Keratinocyte (primary cell): Measurements from ENCODE around the gene CCDC182. TPM values are rescaled to one million over a fixed set of nuclear protein-coding genes. Genes with fewer than 3 reads are reported as not detected.

ENCODE experiments used
- DNase-seq: peaks from one replicate; pipeline ENCODE4 v3.0.0-alpha.2; 2011; ENCODE audit warnings: low read depth, missing footprints, low spot score
- FAIRE-seq: peaks from 2 replicates; lab custom pipeline; 2011; peaks lifted over from hg19 to GRCh38; lab: Jason Lieb, UNC
- H2AFZ ChIP-seq: 2 replicates; pipeline ENCODE4 v1.6.0; 2012; ENCODE audit warnings: low read length, control low read depth, inconsistent platforms; ENCODE audit not compliant: control insufficient read depth
- H3K27ac ChIP-seq: 2 replicates; pipeline ENCODE4 v1.5.1; 2011; ENCODE audit warnings: low read length; ENCODE audit not compliant: control insufficient read depth, insufficient read depth
- H3K27me3 ChIP-seq: 3 replicates; pipeline ENCODE4 v1.6.0; 2011; ENCODE audit warnings: low read length; ENCODE audit not compliant: control insufficient read depth, insufficient read depth; ENCODE audit errors: extremely low read depth
- H3K36me3 ChIP-seq, 2 experiments: 2 replicates in 1 of 2; 3 replicates in 1 of 2; pipeline ENCODE4 v1.5.1; 2011; ENCODE audit warnings: low read length in 2 of 2, mild to moderate bottlenecking in 1 of 2; ENCODE audit not compliant: control insufficient read depth in 2 of 2, insufficient read depth in 2 of 2; ENCODE audit errors: extremely low read depth in 1 of 2
- H3K4me1 ChIP-seq: 3 replicates; pipeline ENCODE4 v1.5.1; 2011; ENCODE audit warnings: low read length; ENCODE audit not compliant: control insufficient read depth, insufficient read depth; ENCODE audit errors: extremely low read depth
- H3K4me2 ChIP-seq: 3 replicates; pipeline ENCODE4 v1.6.0; 2011; ENCODE audit warnings: low read depth, low read length; ENCODE audit not compliant: control insufficient read depth, insufficient read depth; ENCODE audit errors: extremely low read depth
- H3K4me3 ChIP-seq, 3 experiments: fragments of 200-600 bp in 1 of 3; sonication (generic) in 1 of 3; 2 replicates in 2 of 3; 3 replicates in 1 of 3; pipeline ENCODE4 v1.5.1; 2011 to 2016; ENCODE audit warnings: low read length in 3 of 3, mild to moderate bottlenecking in 3 of 3, control low read depth in 2 of 3, inconsistent platforms in 1 of 3, low read depth in 1 of 3, mixed read lengths in 1 of 3, mixed run types in 1 of 3, moderate library complexity in 1 of 3; ENCODE audit not compliant: control insufficient read depth in 2 of 3, insufficient read depth in 2 of 3; ENCODE audit errors: extremely low read depth in 1 of 3
- H3K79me2 ChIP-seq: 2 replicates; pipeline ENCODE4 v1.6.0; 2012; ENCODE audit warnings: low read length; ENCODE audit not compliant: control insufficient read depth, insufficient read depth
- H3K9ac ChIP-seq: 3 replicates; pipeline ENCODE4 v1.6.0; 2011; ENCODE audit warnings: low read length; ENCODE audit not compliant: control insufficient read depth, insufficient read depth; ENCODE audit errors: extremely low read depth
- H3K9me1 ChIP-seq: 3 replicates; pipeline ENCODE4 v1.6.0; 2011; ENCODE audit warnings: low read length; ENCODE audit not compliant: control insufficient read depth, insufficient read depth; ENCODE audit errors: extremely low read depth
- H3K9me3 ChIP-seq: 2 replicates; pipeline ENCODE4 v1.5.1; 2012; ENCODE audit warnings: low read depth, low read length; ENCODE audit not compliant: control insufficient read depth
- H4K20me1 ChIP-seq: 3 replicates; pipeline ENCODE4 v1.6.0; 2011; ENCODE audit warnings: low read length; ENCODE audit not compliant: control insufficient read depth, insufficient read depth; ENCODE audit errors: extremely low read depth
- EZH2 ChIP-seq: IDR thresholded peaks from one replicate; pipeline ENCODE4 v1.6.1; 2012; ENCODE audit warnings: inconsistent platforms, mild to moderate bottlenecking, low read length, moderate library complexity
- dilution Hi-C: fragments of 300-500 bp; cut with MboI; formaldehyde crosslinking; loops from one replicate; pipeline ENCODE4 v1.7.0; 2020; ENCODE audit warnings: low sequenced_read_pairs; ENCODE audit not compliant: extremely low pct_ligation_motif_present
- polyA plus RNA-seq, 5 experiments: library from polyadenylated mRNA; depleted of rRNA in 3 of 5; stranded (reverse) in 3 of 5; stranded (forward) in 1 of 5; unstranded in 1 of 5; fragments of >200 nt; gene quantifications; 1 replicate in 1 of 5; 2 replicates in 3 of 5; 3 replicates in 1 of 5; pipeline versions ENCODE4 v1.2.1 to v1.2.3, GENCODE V29; 2011 to 2012; ENCODE audit warnings: missing spikeins in 2 of 5, low read depth in 1 of 5, low replicate concordance in 1 of 5
- TF ChIP-seq, protein P1 (sequence below), 3 experiments: IDR thresholded peaks in 1 of 3; conservative IDR thresholded peaks in 1 of 3; optimal IDR thresholded peaks in 1 of 3; 2 replicates in 2 of 3; 3 replicates in 1 of 3; pipeline versions ENCODE3 to v1.5.1; 2011; ENCODE audit warnings: low read length in 3 of 3, mild to moderate bottlenecking in 3 of 3, moderate library complexity in 2 of 3, control low read depth in 1 of 3, inconsistent platforms in 1 of 3; ENCODE audit not compliant: insufficient read depth in 2 of 3; ENCODE audit errors: extremely low read depth in 1 of 3

The CCDC182 gene
- polyA plus RNA-seq, 1 donor (not counting 4 experiments of a cell fraction or from before 2014, with no cell fraction given), result not detected

DNA sequence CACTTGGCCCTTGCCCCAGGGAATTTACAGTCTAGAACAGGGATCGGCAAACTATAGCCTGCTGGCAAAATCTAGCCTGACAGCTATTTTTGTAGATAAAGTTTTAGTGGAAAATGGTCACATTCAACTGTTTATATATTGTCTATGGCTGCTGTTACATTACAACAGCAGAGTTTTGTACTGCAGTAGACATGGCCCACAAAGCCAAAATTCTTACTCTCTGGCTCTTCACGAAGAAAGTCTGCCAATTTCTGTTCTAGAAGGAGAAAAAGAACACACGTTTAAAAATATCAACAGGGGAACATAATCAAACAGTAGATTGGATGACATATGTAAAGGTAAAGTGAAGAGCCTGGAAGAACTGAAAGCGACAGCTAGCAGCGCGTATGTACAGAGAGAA lies 33.2 kb upstream of the CCDC182 start:
- no peaks in the 10 kb centered on the region for H3K79me2 ChIP-seq
- H2AFZ ChIP-seq, result no peak overlapping the region
- H3K4me3 ChIP-seq, result no peak overlapping the region
- H3K4me1 ChIP-seq, result peaks cover 2% of the 10 kb centered on the region
- H3K36me3 ChIP-seq, result no peaks in the 10 kb centered on the region
- dilution Hi-C loops, result no loop called here
- H3K4me2 ChIP-seq, result no peak overlapping the region
- FAIRE-seq (no peak), DNase-seq (no peak)
- no peaks in the 10 kb centered on the region for H4K20me1 ChIP-seq
- H3K27ac ChIP-seq, result no peak overlapping the region
- peaks cover 23% of the 10 kb centered on the region for H3K27me3 ChIP-seq
- H3K9ac ChIP-seq, result no peak overlapping the region
- H3K9me3 ChIP-seq, result no peaks in the 10 kb centered on the region
- H3K9me1 ChIP-seq, result no peaks in the 10 kb centered on the region
- TF ChIP-seq EZH2, result no peak
- TF ChIP-seq, protein P1, sequence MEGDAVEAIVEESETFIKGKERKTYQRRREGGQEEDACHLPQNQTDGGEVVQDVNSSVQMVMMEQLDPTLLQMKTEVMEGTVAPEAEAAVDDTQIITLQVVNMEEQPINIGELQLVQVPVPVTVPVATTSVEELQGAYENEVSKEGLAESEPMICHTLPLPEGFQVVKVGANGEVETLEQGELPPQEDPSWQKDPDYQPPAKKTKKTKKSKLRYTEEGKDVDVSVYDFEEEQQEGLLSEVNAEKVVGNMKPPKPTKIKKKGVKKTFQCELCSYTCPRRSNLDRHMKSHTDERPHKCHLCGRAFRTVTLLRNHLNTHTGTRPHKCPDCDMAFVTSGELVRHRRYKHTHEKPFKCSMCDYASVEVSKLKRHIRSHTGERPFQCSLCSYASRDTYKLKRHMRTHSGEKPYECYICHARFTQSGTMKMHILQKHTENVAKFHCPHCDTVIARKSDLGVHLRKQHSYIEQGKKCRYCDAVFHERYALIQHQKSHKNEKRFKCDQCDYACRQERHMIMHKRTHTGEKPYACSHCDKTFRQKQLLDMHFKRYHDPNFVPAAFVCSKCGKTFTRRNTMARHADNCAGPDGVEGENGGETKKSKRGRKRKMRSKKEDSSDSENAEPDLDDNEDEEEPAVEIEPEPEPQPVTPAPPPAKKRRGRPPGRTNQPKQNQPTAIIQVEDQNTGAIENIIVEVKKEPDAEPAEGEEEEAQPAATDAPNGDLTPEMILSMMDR (optimal IDR thresholded peaks at IDR 0.05 in 1 of 3, IDR thresholded peaks at IDR 0.05 in 1 of 3, conservative IDR thresholded peaks at IDR 0.05 in 1 of 3; ENCODE audit: extremely low read depth in 1 of 3, insufficient read depth in 2 of 3, low read length in 3 of 3), result no peak

DNA sequence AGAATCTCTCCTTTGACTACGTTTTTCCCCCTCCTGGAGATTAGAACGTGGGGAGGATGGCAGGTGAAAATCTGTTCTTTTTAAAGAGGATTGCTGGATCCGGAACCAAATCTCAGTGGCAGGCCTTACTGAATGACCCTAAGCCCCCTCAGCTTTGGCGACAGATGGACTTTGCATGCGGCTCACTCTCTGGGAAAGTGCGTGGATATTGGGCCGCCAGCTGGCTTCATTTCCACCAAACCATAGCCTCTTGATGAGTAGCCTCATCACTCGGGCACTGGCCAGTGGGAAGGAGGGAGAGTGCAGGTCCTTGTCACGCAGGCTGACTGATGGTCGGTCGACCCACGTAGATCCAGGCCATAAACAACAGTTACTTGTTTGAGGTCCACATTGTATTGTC lies 31.3 kb upstream of the CCDC182 start:
- TF ChIP-seq, protein P1 (optimal IDR thresholded peaks at IDR 0.05 in 1 of 3, IDR thresholded peaks at IDR 0.05 in 1 of 3, conservative IDR thresholded peaks at IDR 0.05 in 1 of 3; ENCODE audit: extremely low read depth in 1 of 3, insufficient read depth in 2 of 3, low read length in 3 of 3), result no peak
- TF ChIP-seq EZH2, result no peak
- no peaks in the 10 kb centered on the region for H3K36me3 ChIP-seq
- dilution Hi-C loops, result no loop called here
- DNase-seq (no peak), FAIRE-seq (no peak)
- no peaks in the 10 kb centered on the region for H4K20me1 ChIP-seq
- no peak overlapping the region for H2AFZ ChIP-seq
- no peak overlapping the region for H3K4me3 ChIP-seq
- no peak overlapping the region for H3K27ac ChIP-seq
- H3K9me1 ChIP-seq, result no peaks in the 10 kb centered on the region
- H3K27me3 ChIP-seq, result peaks cover 19% of the 10 kb centered on the region
- H3K9me3 ChIP-seq, result no peaks in the 10 kb centered on the region
- H3K4me1 ChIP-seq, result no peaks in the 10 kb centered on the region
- no peaks in the 10 kb centered on the region for H3K79me2 ChIP-seq
- no peak overlapping the region for H3K4me2 ChIP-seq
- no peak overlapping the region for H3K9ac ChIP-seq
